K562 (cell line): ENCODE results near the gene ERGIC1.

Experiments used
- BCL6 ChIP-seq: fragments of 250-450 bp; sonication (Bioruptor Pico); IDR thresholded peaks from 2 replicates; pipeline ENCODE4 v1.4.0; 2020
- CTCF ChIP-seq, 3 experiments: IDR thresholded peaks in 2 of 3; conservative IDR thresholded peaks in 1 of 3; 2 replicates each; pipeline ENCODE4 v1.5.1; 2011 to 2012; ENCODE audit warnings: low read length in 3 of 3, mild to moderate bottlenecking in 3 of 3, control low read depth in 2 of 3, improper control_type of control experiment in 1 of 3, inconsistent platforms in 1 of 3, low read depth in 1 of 3, mixed read lengths in 1 of 3, moderate library complexity in 1 of 3; ENCODE audit not compliant: insufficient read depth in 2 of 3
- EP300 ChIP-seq: IDR thresholded peaks from 2 replicates; pipeline ENCODE4 v1.6.1; 2012; ENCODE audit warnings: low read length, improper control_type of control experiment
- FOSL1 ChIP-seq: fragments of 200-800 bp; sonication (Bioruptor generic); conservative IDR thresholded peaks from 2 replicates; pipeline ENCODE4 v1.6.1; 2016; ENCODE audit warnings: missing genetic modification characterization, missing compliant biosample characterization
- GABPA ChIP-seq: fragments of 200-800 bp; sonication (Bioruptor generic); conservative IDR thresholded peaks from 2 replicates; pipeline ENCODE4 v1.6.1; 2016; ENCODE audit warnings: low read depth, missing genetic modification characterization, missing compliant biosample characterization
- KAT7 ChIP-seq: sonication (generic); formaldehyde crosslinking; IDR thresholded peaks from 2 replicates; pipeline ENCODE4 v1.8.0; 2022; ENCODE audit warnings: missing genetic modification reagents, mild to moderate bottlenecking, borderline replicate concordance
- MAFK ChIP-seq: IDR thresholded peaks from 2 replicates; pipeline ENCODE4 v1.6.1; 2011; ENCODE audit warnings: low read length, improper control_type of control experiment
- MLLT1 ChIP-seq, 2 experiments: fragments of 450-650 bp; IDR thresholded peaks; 2 replicates each; pipeline ENCODE4 v1.6.1; 2016
- PBX2 ChIP-seq, 2 experiments: IDR thresholded peaks in 1 of 2; conservative IDR thresholded peaks in 1 of 2; 2 replicates each; pipeline ENCODE4 v1.6.1; 2016; ENCODE audit warnings: low read depth in 2 of 2, mild to moderate bottlenecking in 1 of 2, missing compliant biosample characterization in 1 of 2, missing genetic modification characterization in 1 of 2, moderate library complexity in 1 of 2
- RBFOX2 ChIP-seq: fragments of 200-400 bp; formaldehyde crosslinking; IDR thresholded peaks from 2 replicates; pipeline ENCODE4 v1.6.1; 2017; ENCODE audit warnings: low read depth, mild to moderate bottlenecking, low read length, moderate library complexity
- SMARCC2 ChIP-seq: fragments of 450-650 bp; IDR thresholded peaks from 2 replicates; pipeline ENCODE4 v1.6.1; 2017; ENCODE audit warnings: antibody characterized with exemption, moderate library complexity, mild to moderate bottlenecking, low read depth
- SP1 ChIP-seq: sonication (generic); formaldehyde crosslinking; IDR thresholded peaks from 2 replicates; pipeline ENCODE4 v1.8.1; 2022; ENCODE audit warnings: mild to moderate bottlenecking, missing genetic modification reagents
- ZBTB33 ChIP-seq: sonication (generic); formaldehyde crosslinking; IDR thresholded peaks from 2 replicates; pipeline ENCODE4 v1.8.1; 2023; ENCODE audit warnings: mild to moderate bottlenecking, missing genetic modification reagents
- ZNF239 ChIP-seq: fragments of 250-450 bp; sonication (Bioruptor Pico); IDR thresholded peaks from 2 replicates; pipeline ENCODE4 v1.4.0; 2020; ENCODE audit warnings: mild to moderate bottlenecking

GRCh38 chr5:172941067-172941516, 107.0 kb downstream of the ERGIC1 start:
- TF ChIP-seq CTCF (IDR thresholded peaks at IDR 0.05 in 2 of 3, conservative IDR thresholded peaks at IDR 0.05 in 1 of 3; ENCODE audit: insufficient read depth in 2 of 3, low read depth in 1 of 3, low read length in 3 of 3) = no peak
- TF ChIP-seq MAFK = no peak
- TF ChIP-seq MLLT1 (IDR thresholded peaks at IDR 0.05) = no peak
- TF ChIP-seq GABPA (tag) = no peak
- TF ChIP-seq ZNF239 (CRISPR knock-in tag) = no peak
- TF ChIP-seq PBX2 (CRISPR knock-in tag; IDR thresholded peaks at IDR 0.05; ENCODE audit: low read depth) = no peak
- TF ChIP-seq PBX2 (tag; conservative IDR thresholded peaks at IDR 0.05; ENCODE audit: low read depth) = no peak
- no peak for TF ChIP-seq EP300
- no peak for TF ChIP-seq RBFOX2
- no peak for TF ChIP-seq BCL6 (CRISPR knock-in tag)
- no peak for TF ChIP-seq KAT7 (CRISPR knock-in tag)
- no peak for TF ChIP-seq FOSL1
- TF ChIP-seq SMARCC2 = no peak
- TF ChIP-seq SP1 (CRISPR knock-in tag) = no peak
- no peak for TF ChIP-seq ZBTB33 (CRISPR knock-in tag)
